H1 (cell line): ENCODE data around the gene LIMA1. TPM values are rescaled to one million over a fixed set of nuclear protein-coding genes. Genes with fewer than 3 reads are reported as not detected.

Experiments
- CTCF ChIA-PET: fragments of 300-600 bp; sonication (Branson Sonifier 250); formaldehyde crosslinking; loops from one replicate; lab custom pipeline; 2021; ENCODE audit not compliant: partially characterized antibody; lab: Charles Lee
- POLR2A ChIA-PET: fragments of 300-600 bp; sonication (Branson Sonifier 250); formaldehyde crosslinking; loops from one replicate; lab custom pipeline; 2021; ENCODE audit warnings: inconsistent platforms; ENCODE audit not compliant: partially characterized antibody; lab: Charles Lee
- DNase-seq, 2 experiments: peaks; one replicate each; pipeline versions ENCODE4 v3.0.0 to v3.0.0-alpha.2; 2010 to 2022; ENCODE audit warnings: low spot score in 2 of 2, low read depth in 1 of 2, mixed read lengths in 1 of 2
- FAIRE-seq: peaks from 2 replicates; lab custom pipeline; 2011; peaks lifted over from hg19 to GRCh38; lab: Jason Lieb, UNC
- H2AFZ ChIP-seq: 2 replicates; pipeline ENCODE4 v1.8.1; 2012; ENCODE audit warnings: low read length, inconsistent platforms
- H2AK5ac ChIP-seq: 2 replicates; pipeline ENCODE4 v1.6.1; 2013; ENCODE audit warnings: low read depth, low read length
- H2BK120ac ChIP-seq: replicated peaks from 2 replicates; pipeline ENCODE3; 2013; ENCODE audit warnings: low read depth, low read length, inconsistent platforms
- H2BK12ac ChIP-seq: 2 replicates; pipeline ENCODE4 v1.6.1; 2013; ENCODE audit warnings: low read depth, low read length
- H2BK15ac ChIP-seq: 2 replicates; pipeline ENCODE4 v1.6.1; 2013; ENCODE audit warnings: low read length
- H2BK20ac ChIP-seq: 2 replicates; pipeline ENCODE4 v1.6.1; 2013; ENCODE audit warnings: low read length
- H2BK5ac ChIP-seq: 2 replicates; pipeline ENCODE4 v1.6.1; 2013; ENCODE audit warnings: low read depth, low read length
- H3K14ac ChIP-seq: 2 replicates; pipeline ENCODE4 v1.6.1; 2013; ENCODE audit warnings: inconsistent platforms; ENCODE audit not compliant: insufficient read length
- H3K18ac ChIP-seq: 2 replicates; pipeline ENCODE4 v1.6.1; 2013; ENCODE audit warnings: low read length; ENCODE audit errors: extremely low read depth
- H3K23ac ChIP-seq: 2 replicates; pipeline ENCODE4 v1.6.1; 2013; ENCODE audit warnings: inconsistent platforms; ENCODE audit not compliant: insufficient read length
- H3K23me2 ChIP-seq: 2 replicates; pipeline ENCODE4 v1.6.1; 2013; ENCODE audit warnings: low read depth, low read length
- H3K27ac ChIP-seq: 2 replicates; pipeline ENCODE4 v1.6.1; 2011; ENCODE audit warnings: low read depth, low read length, inconsistent platforms
- H3K27me3 ChIP-seq, 4 experiments: replicated peaks in 1 of 4; 1 replicate in 1 of 4; 2 replicates in 3 of 4; pipeline versions ENCODE4 v1.6.1 to v1.8.1; 2011 to 2013; ENCODE audit warnings: low read length in 3 of 4, mild to moderate bottlenecking in 3 of 4, inconsistent platforms in 2 of 4, mixed read lengths in 2 of 4, moderate library complexity in 1 of 4; ENCODE audit not compliant: control insufficient read depth in 3 of 4, insufficient read depth in 3 of 4; ENCODE audit errors: extremely low read depth in 1 of 4
- H3K36me3 ChIP-seq, 4 experiments: 2 replicates each; pipeline versions ENCODE4 v1.6.1 to v1.8.1; 2011 to 2013; ENCODE audit warnings: mild to moderate bottlenecking in 4 of 4, low read length in 3 of 4, moderate library complexity in 2 of 4, control low read depth in 1 of 4, inconsistent platforms in 1 of 4; ENCODE audit not compliant: insufficient read depth in 4 of 4, control insufficient read depth in 2 of 4
- H3K4ac ChIP-seq: replicated peaks from 2 replicates; pipeline ENCODE3; 2013; ENCODE audit warnings: low read length, low read depth, mixed read lengths, inconsistent platforms; ENCODE audit not compliant: insufficient read length
- H3K4me1 ChIP-seq, 4 experiments: replicated peaks in 1 of 4; 1 replicate in 1 of 4; 2 replicates in 3 of 4; pipeline versions ENCODE4 v1.6.1 to v1.8.1; 2011 to 2013; ENCODE audit warnings: low read length in 3 of 4, inconsistent platforms in 2 of 4, mixed read lengths in 1 of 4; ENCODE audit not compliant: insufficient read depth in 4 of 4, control insufficient read depth in 3 of 4
- H3K4me2 ChIP-seq, 2 experiments: 2 replicates each; pipeline versions ENCODE4 v1.6.1 to v1.8.1; 2011 to 2013; ENCODE audit warnings: low read depth in 2 of 2, low read length in 2 of 2, control low read depth in 1 of 2, inconsistent platforms in 1 of 2, mild to moderate bottlenecking in 1 of 2; ENCODE audit not compliant: insufficient read depth in 1 of 2
- H3K4me3 ChIP-seq, 4 experiments: fragments of 200-600, 300-600 bp in 1 of 4; sonication (generic), shearing (Covaris generic), sonication (Bioruptor Twin) in 1 of 4; 2 replicates each; pipeline versions ENCODE4 v1.5.1 to v1.8.1; 2011 to 2016; ENCODE audit warnings: low read length in 4 of 4, low read depth in 3 of 4, control low read depth in 2 of 4, inconsistent platforms in 2 of 4, mild to moderate bottlenecking in 2 of 4, mixed read lengths in 1 of 4, moderate library complexity in 1 of 4; ENCODE audit not compliant: insufficient read depth in 2 of 4; ENCODE audit errors: extremely low read depth in 1 of 4
- H3K56ac ChIP-seq: replicated peaks from 2 replicates; pipeline ENCODE3; 2013; ENCODE audit warnings: low read depth, mild to moderate bottlenecking, mixed read lengths, low read length, inconsistent platforms; ENCODE audit not compliant: insufficient read length
- H3K79me1 ChIP-seq: 2 replicates; pipeline ENCODE4 v1.6.1; 2013; ENCODE audit warnings: low read depth, low read length, control low read depth
- H3K79me2 ChIP-seq, 2 experiments: 2 replicates each; pipeline versions ENCODE4 v1.6.1 to v1.8.1; 2012 to 2013; ENCODE audit warnings: low read length in 2 of 2, mild to moderate bottlenecking in 2 of 2, inconsistent platforms in 1 of 2; ENCODE audit not compliant: insufficient read depth in 2 of 2, control insufficient read depth in 1 of 2
- H3K9ac ChIP-seq, 4 experiments: replicated peaks in 1 of 4; 1 replicate in 1 of 4; 2 replicates in 3 of 4; pipeline versions ENCODE4 v1.6.1 to v1.8.1; 2011 to 2013; ENCODE audit warnings: low read depth in 3 of 4, low read length in 3 of 4, control low read depth in 2 of 4, mild to moderate bottlenecking in 2 of 4, moderate library complexity in 2 of 4, inconsistent platforms in 1 of 4; ENCODE audit errors: extremely low read depth in 1 of 4
- H3K9me3 ChIP-seq, 2 experiments: 2 replicates each; pipeline versions ENCODE4 v1.6.1 to v1.8.1; 2012 to 2013; ENCODE audit warnings: mild to moderate bottlenecking in 2 of 2, moderate library complexity in 2 of 2, control low read depth in 1 of 2, inconsistent platforms in 1 of 2, low read depth in 1 of 2, low read length in 1 of 2, mixed read lengths in 1 of 2; ENCODE audit not compliant: insufficient read depth in 2 of 2
- H4K20me1 ChIP-seq, 2 experiments: replicated peaks in 1 of 2; 2 replicates each; pipeline versions ENCODE3 to v1.8.1; 2011 to 2013; ENCODE audit warnings: inconsistent platforms in 2 of 2, low read length in 2 of 2, mild to moderate bottlenecking in 1 of 2; ENCODE audit not compliant: insufficient read depth in 2 of 2, control insufficient read depth in 1 of 2
- H4K5ac ChIP-seq: 2 replicates; pipeline ENCODE4 v1.6.1; 2013; ENCODE audit warnings: low read length, low read depth, mixed read lengths, inconsistent platforms; ENCODE audit not compliant: insufficient read length
- H4K8ac ChIP-seq: 2 replicates; pipeline ENCODE4 v1.8.0; 2013; ENCODE audit warnings: mild to moderate bottlenecking, moderate library complexity, low read length, inconsistent platforms; ENCODE audit not compliant: insufficient read depth; ENCODE audit errors: extremely low read depth
- H4K91ac ChIP-seq: replicated peaks from 2 replicates; pipeline ENCODE3; 2013; ENCODE audit warnings: low read length, mixed read lengths, inconsistent platforms; ENCODE audit not compliant: insufficient read length
- CBX8 ChIP-seq: fragments of 300-800, 300-1000 bp; sonication (generic); IDR thresholded peaks from 2 replicates; pipeline ENCODE4 v1.7.1; 2016; ENCODE audit warnings: low read depth, low read length, borderline replicate concordance
- MAFK ChIP-seq: IDR thresholded peaks from 2 replicates; pipeline ENCODE4 v1.6.1; 2012; ENCODE audit warnings: low read depth, mild to moderate bottlenecking, improper control_type of control experiment, low read length
- WGBS, 2 experiments: shearing (Covaris generic) in 1 of 2; methylation state at CpG; one replicate each; pipeline versions ENCODE4 v1.1.6 to v1.1.7; 2013 to 2015; ENCODE audit warnings: low lambda C conversion rate in 2 of 2, mixed read lengths in 2 of 2, inconsistent platforms in 1 of 2, low coverage in 1 of 2, missing lambda C conversion rate in 1 of 2; ENCODE audit not compliant: insufficient replicate concordance in 2 of 2, insufficient coverage in 1 of 2, insufficient read length in 1 of 2; ENCODE audit errors: extremely low coverage in 1 of 2, missing lambda C conversion rate in 1 of 2; 5-methylcytosine and 5-hydroxymethylcytosine counted together
- polyA plus RNA-seq, 7 experiments: library from polyadenylated mRNA; depleted of rRNA in 3 of 7; stranded (reverse) in 5 of 7; unstranded in 2 of 7; fragments of >200 nt in 5 of 7; fragments of 200-250 nt in 2 of 7; gene quantifications; 1 replicate in 5 of 7; 2 replicates in 1 of 7; 4 replicates in 1 of 7; pipeline versions ENCODE4 v1.2.1 to v1.2.3, GENCODE V29; 2011 to 2013; ENCODE audit warnings: missing spikeins in 2 of 7, mixed read lengths in 2 of 7
- total RNA-seq: library from RNA; stranded (reverse); fragmentation: NEBNext Ultra II Directional; extraction: Animal tissue kit (Norgen Biotek cat#: 25700); gene quantifications from 2 replicates; pipeline ENCODE4 v1.2.1, GENCODE V29; 2021

LIMA1 gene
- total and polyA plus RNA-seq, 2 of the 8 experiments (the other 6 are each of a cell fraction or from before 2014, with no cell fraction given): 12.7 to 47.6 TPM

DNA sequence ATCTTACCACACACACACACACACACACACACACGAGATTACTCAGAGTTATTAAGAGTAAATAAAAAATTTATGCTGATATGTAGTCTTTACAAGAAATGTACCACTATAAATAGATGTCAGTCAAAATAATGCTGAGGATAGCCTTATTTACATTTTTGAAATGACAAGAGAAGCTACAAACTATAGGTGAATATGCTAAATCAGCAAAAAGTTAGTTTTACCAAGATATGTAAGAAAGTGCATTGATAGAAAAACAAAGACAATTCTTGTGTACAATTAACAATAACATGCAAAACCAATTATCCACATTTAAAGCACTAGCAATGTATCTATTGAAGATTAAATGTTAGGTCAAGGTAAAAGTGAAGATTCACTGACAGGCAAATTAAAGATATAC lies 69.3 kb downstream of the LIMA1 start:
- Histone ChIP-seq H3K4ac (no peak overlapping the region), H3K18ac (no peak overlapping the region), H4K5ac (no peak overlapping the region), H2AK5ac (no peak overlapping the region), H4K8ac (no peak overlapping the region), H4K91ac (no peak overlapping the region), H2BK120ac (no peak overlapping the region), H3K4me2 (no peak overlapping the region), H3K79me2 (peaks cover 0 to 51% of the 10 kb centered on the region in 2 experiments; a peak in 2 of 4 replicates), H4K20me1 (no peaks in the 10 kb centered on the region), H2BK5ac (no peak overlapping the region), H3K36me3 (no peaks in the 10 kb centered on the region), H3K4me1 (no peaks in the 10 kb centered on the region), H3K23me2 (no peaks in the 10 kb centered on the region), H2AFZ (no peak overlapping the region), H3K27ac (no peak overlapping the region), H3K56ac (no peak overlapping the region), H2BK15ac (no peak overlapping the region), H3K9me3 (no peaks in the 10 kb centered on the region), H2BK20ac (no peak overlapping the region), H3K14ac (no peak overlapping the region), H3K23ac (no peak overlapping the region), H3K4me3 (no peak overlapping the region), H3K27me3 (no peaks in the 10 kb centered on the region), H3K79me1 (peaks cover 3% of the 10 kb centered on the region; the same call in 1 of the 2 replicates), H3K9ac (no peak overlapping the region), H2BK12ac (no peak overlapping the region)
- DNase-seq (no peak), FAIRE-seq (no peak)
- ChIA-PET POLR2A (interaction anchor here (1.2 to 2.3 kb wide), 3 partner anchors 7 to 69 kb away, joined by 3 to 10 read pairs (median 4); no protein-coding TSS in a partner anchor), CTCF (interaction anchor here (0.6 to 2.7 kb wide), 2 partner anchors 8 to 570 kb away, joined by 3 to 8 read pairs; no protein-coding TSS in a partner anchor)
- 90% methylated on average over 1 of the region's 1 CpG; no CpG with 5 or more reads in 1 of the 2 experiments for WGBS, 2 experiments
- no peak for TF ChIP-seq CBX8
- TF ChIP-seq MAFK: peak; percentile 94
